Stimulated activated CD4-positive, alpha-beta T cell treated with anti-CD3 and anti-CD28 coated beads, TNF-alpha, amount 100 ng/mL, for 48 hours (primary cell): ENCODE results near the gene CD247.

ENCODE experiments used
- DNase-seq, 3 donors: peaks; one replicate each; pipeline ENCODE4 v3.0.0-alpha.2; 2020; ENCODE audit warnings: low read depth in 3 of 3

Gene CD247

GRCh38 chr1:167440345-167440744 is 78.0 kb downstream of the CD247 start:
- no peak for DNase-seq

GRCh38 chr1:167439301-167439988 is 78.9 kb downstream of the CD247 start:
- no peak for DNase-seq

GRCh38 chr1:167438171-167439138 is 79.9 kb downstream of the CD247 start:
- DNase-seq: no peak

- DNase-seq: no peak
These were observed 82.8 kb downstream of the CD247 start for GRCh38 chr1:167435484-167435883.

GRCh38 chr1:167434306-167434705 is 84.0 kb downstream of the CD247 start:
- no peak for DNase-seq

- no peak for DNase-seq
These were observed 84.4 kb downstream of the CD247 start for GRCh38 chr1:167433884-167434283.

GRCh38 chr1:167432780-167433179 is 85.5 kb downstream of the CD247 start:
- DNase-seq: no peak

GRCh38 chr1:167431909-167432650 is 86.2 kb downstream of the CD247 start:
- no peak for DNase-seq

GRCh38 chr1:167431261-167431908 is 86.9 kb downstream of the CD247 start:
- no peak for DNase-seq

- DNase-seq: no peak
These were observed 87.5 kb downstream of the CD247 start for GRCh38 chr1:167430849-167431242.

GRCh38 chr1:167430134-167430848 is 88.0 kb downstream of the CD247 start:
- DNase-seq: no peak

GRCh38 chr1:167429612-167430011 is 88.7 kb downstream of the CD247 start:
- DNase-seq: no peak

- no peak for DNase-seq
These were observed 89.9 kb downstream of the CD247 start for GRCh38 chr1:167428395-167428794.

- DNase-seq: no peak
These were observed 90.5 kb downstream of the CD247 start for GRCh38 chr1:167427848-167428247.

- no peak for DNase-seq
These were observed 91.6 kb downstream of the CD247 start for GRCh38 chr1:167426716-167427115.

- no peak for DNase-seq
These were observed 92.8 kb downstream of the CD247 start for GRCh38 chr1:167425482-167425881.

GRCh38 chr1:167423684-167424619 is 94.4 kb downstream of the CD247 start:
- no peak for DNase-seq

- no peak for DNase-seq
These were observed 97.8 kb downstream of the CD247 start for GRCh38 chr1:167420510-167420909.

- DNase-seq: no peak
These were observed 99.1 kb downstream of the CD247 start for GRCh38 chr1:167419245-167419644.

GRCh38 chr1:167418391-167418790 is 99.9 kb downstream of the CD247 start:
- no peak for DNase-seq
